ENCODE measurements around the gene CREG1. TPM values are rescaled to one million over a fixed set of nuclear protein-coding genes. Genes with fewer than 3 reads are reported as not detected.

The CREG1 gene
- total RNA-seq, 4 donors from 2014 or later, result 154 to 191 (median 164) TPM

- H3K4me1 ChIP-seq, result no peaks in the 10 kb centered on the region
- no peak for TF ChIP-seq CTCF (IDR thresholded peaks at IDR 0.05)
- no peak for TF ChIP-seq EP300 (IDR thresholded peaks at IDR 0.05)
- no peak for TF ChIP-seq POLR2A (IDR thresholded peaks at IDR 0.05)
- H3K27ac ChIP-seq, result no peak overlapping the region
- H3K4me3 ChIP-seq, result no peak overlapping the region
- no peaks in the 10 kb centered on the region for H3K27me3 ChIP-seq
- H3K36me3 ChIP-seq, result no peaks in the 10 kb centered on the region
- DNase-seq (ENCODE audit: low spot score in 2 of 2), result no peak
- no peaks in the 10 kb centered on the region for H3K9me3 ChIP-seq
- 90 to 100% methylated on average over 2 of the region's 2 CpGs for WGBS, 2 donors
These were observed 33.8 kb upstream of the CREG1 start for GRCh38 chr1:167587342-167587741.

GRCh38 chr1:167584581-167584980, 31.0 kb upstream of the CREG1 start:
- 88 to 89% methylated on average over 3 of the region's 3 CpGs for WGBS, 2 donors
- TF ChIP-seq POLR2A (IDR thresholded peaks at IDR 0.05), result no peak
- TF ChIP-seq CTCF (IDR thresholded peaks at IDR 0.05), result no peak
- TF ChIP-seq EP300 (IDR thresholded peaks at IDR 0.05), result no peak
- DNase-seq (ENCODE audit: low spot score in 2 of 2), result no peak

GRCh38 chr1:167582722-167583121, 29.2 kb upstream of the CREG1 start:
- 94 to 99% methylated on average over 4 of the region's 4 CpGs for WGBS, 2 donors
- Histone ChIP-seq H3K36me3 (no peaks in the 10 kb centered on the region), H3K27me3 (no peaks in the 10 kb centered on the region), H3K4me3 (no peak overlapping the region), H3K9me3 (no peaks in the 10 kb centered on the region), H3K27ac (no peak overlapping the region), H3K4me1 (no peaks in the 10 kb centered on the region)
- TF ChIP-seq POLR2A (IDR thresholded peaks at IDR 0.05) (no peak), CTCF (IDR thresholded peaks at IDR 0.05) (no peak), EP300 (IDR thresholded peaks at IDR 0.05) (no peak)
- no peak for DNase-seq (ENCODE audit: low spot score in 2 of 2)

More at GRCh38 chr1:167584581-167584980, 31.0 kb upstream of the CREG1 start:
- Histone ChIP-seq H3K9me3 (no peaks in the 10 kb centered on the region), H3K27me3 (no peaks in the 10 kb centered on the region), H3K27ac (no peak overlapping the region), H3K36me3 (no peaks in the 10 kb centered on the region), H3K4me1 (no peaks in the 10 kb centered on the region), H3K4me3 (no peak overlapping the region)

- 70 to 74% methylated on average over 1 of the region's 1 CpG for WGBS, 2 donors
- Histone ChIP-seq H3K27me3 (no peaks in the 10 kb centered on the region), H3K9me3 (no peaks in the 10 kb centered on the region), H3K27ac (no peak overlapping the region), H3K4me1 (no peaks in the 10 kb centered on the region), H3K4me3 (no peak overlapping the region), H3K36me3 (no peaks in the 10 kb centered on the region)
- TF ChIP-seq EP300 (IDR thresholded peaks at IDR 0.05), result no peak
- TF ChIP-seq CTCF (IDR thresholded peaks at IDR 0.05), result no peak
- TF ChIP-seq POLR2A (IDR thresholded peaks at IDR 0.05), result no peak
- no peak for DNase-seq (ENCODE audit: low spot score in 2 of 2)
These were observed 28.5 kb upstream of the CREG1 start for GRCh38 chr1:167582064-167582463.

- H3K36me3 ChIP-seq, result no peaks in the 10 kb centered on the region
- WGBS, 2 donors, result 60 to 70% methylated on average over 4 of the region's 4 CpGs
- H3K4me1 ChIP-seq, result no peaks in the 10 kb centered on the region
- no peaks in the 10 kb centered on the region for H3K9me3 ChIP-seq
- no peak for TF ChIP-seq POLR2A (IDR thresholded peaks at IDR 0.05)
- TF ChIP-seq CTCF (IDR thresholded peaks at IDR 0.05), result no peak
- TF ChIP-seq EP300 (IDR thresholded peaks at IDR 0.05), result no peak
- no peak overlapping the region for H3K4me3 ChIP-seq
- no peak for DNase-seq (ENCODE audit: low spot score in 2 of 2)
- H3K27me3 ChIP-seq, result no peaks in the 10 kb centered on the region
- H3K27ac ChIP-seq, result no peak overlapping the region
These were observed 26.4 kb upstream of the CREG1 start for GRCh38 chr1:167579986-167580385.
